MM.1S (cell line): Measurements from ENCODE around the gene FAM131A.

Experiments used
- CTCF ChIP-seq: fragments of 300-600 bp; sonication (generic); IDR thresholded peaks from 2 replicates; pipeline ENCODE4 v1.5.1; 2016; ENCODE audit warnings: antibody characterized with exemption, low read length, mixed read lengths
- EZH2 ChIP-seq: fragments of 300-600 bp; sonication (generic); optimal IDR thresholded peaks from 2 replicates; pipeline ENCODE3; 2017; ENCODE audit warnings: low read depth, mild to moderate bottlenecking, antibody characterized with exemption, low read length, mixed read lengths

DNA sequence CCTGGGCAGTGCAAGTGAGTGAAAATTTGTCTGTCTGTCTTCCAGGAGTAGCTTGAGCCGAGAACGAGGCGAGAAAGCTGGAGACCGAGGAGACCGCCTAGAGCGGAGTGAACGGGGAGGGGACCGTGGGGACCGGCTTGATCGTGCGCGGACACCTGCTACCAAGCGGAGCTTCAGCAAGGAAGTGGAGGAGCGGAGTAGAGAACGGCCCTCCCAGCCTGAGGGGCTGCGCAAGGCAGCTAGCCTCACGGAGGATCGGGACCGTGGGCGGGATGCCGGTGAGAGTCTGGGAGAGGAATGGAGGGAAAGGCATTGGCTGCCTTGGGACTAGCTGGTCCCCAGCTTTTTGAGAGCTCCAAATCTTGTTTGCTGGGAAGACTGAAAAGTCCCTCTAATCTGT, 10.2 kb upstream of the FAM131A start:
- no peak for TF ChIP-seq EZH2
- no peak for TF ChIP-seq CTCF
